Occipital lobe (tissue), 2 donors: ENCODE measurements around the gene RPL27A. TPM values are rescaled to one million over a fixed set of nuclear protein-coding genes. Genes with fewer than 3 reads are reported as not detected.
"Not testable (repeated sequence)": the region's sequence is repeated elsewhere in the genome, so short reads cannot be mapped to it uniquely, and the experiment has no call there.

Source experiments
- DNase-seq: peaks from one replicate; lab custom pipeline; 2025; lab: John Stamatoyannopoulos, UW
- total RNA-seq: library from RNA; depleted of rRNA; stranded (reverse); fragments of >200 nt; gene quantifications from one replicate; pipeline ENCODE4 v1.2.3, GENCODE V29; 2014

RPL27A gene
- 762 TPM for total RNA-seq

DNA sequence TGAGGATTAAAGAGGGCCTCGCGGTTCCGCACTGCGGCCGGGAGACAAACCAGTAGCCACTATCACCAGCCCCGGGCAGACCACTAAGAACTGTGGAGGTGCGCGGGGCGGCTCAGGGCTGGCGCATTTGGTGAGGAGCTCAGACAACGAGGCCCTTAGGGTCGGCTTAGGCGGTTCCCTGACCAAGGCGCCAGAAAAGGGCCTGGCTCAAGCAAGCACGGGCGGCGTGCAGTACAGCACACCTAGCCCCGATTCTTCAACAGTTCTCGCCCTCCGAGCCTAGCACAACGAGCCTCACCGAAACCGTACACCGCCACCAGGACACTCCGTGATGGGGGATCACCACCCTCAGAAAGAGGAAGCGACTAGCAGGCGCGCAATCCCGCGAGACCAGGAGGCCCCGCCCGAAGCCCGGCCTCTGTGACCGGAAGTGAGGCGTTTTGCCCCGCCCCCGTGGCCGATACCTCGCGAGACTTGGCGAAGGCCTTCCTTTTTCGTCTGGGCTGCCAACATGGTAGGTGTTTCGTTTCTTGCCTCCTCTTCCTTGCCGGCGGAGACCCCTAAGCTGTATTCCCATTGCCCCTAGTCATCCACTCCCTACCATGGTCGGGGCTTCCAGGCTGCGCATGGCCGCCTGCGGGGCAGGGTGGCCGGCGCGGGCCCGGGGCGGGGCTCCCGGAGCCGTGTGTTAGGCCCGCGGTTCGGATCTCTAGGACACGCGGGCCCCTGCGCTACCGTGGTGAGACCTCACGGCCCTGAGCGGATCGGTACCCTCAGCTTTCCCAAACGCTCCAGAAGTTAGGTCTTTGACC lies at the start of gene RPL27A, which contains the start of gene TRIM66:
TSS of gene RPL27A (plus strand) at position 490 of the 812 bp plus-strand sequence. CDS start at position 512, 22 bp downstream.
TSS of gene TRIM66 (minus strand) at position 363 of the 812 bp plus-strand sequence. CDS start 10,391 bp downstream, outside the sequence.
- peak; percentile 96 for DNase-seq

DNA sequence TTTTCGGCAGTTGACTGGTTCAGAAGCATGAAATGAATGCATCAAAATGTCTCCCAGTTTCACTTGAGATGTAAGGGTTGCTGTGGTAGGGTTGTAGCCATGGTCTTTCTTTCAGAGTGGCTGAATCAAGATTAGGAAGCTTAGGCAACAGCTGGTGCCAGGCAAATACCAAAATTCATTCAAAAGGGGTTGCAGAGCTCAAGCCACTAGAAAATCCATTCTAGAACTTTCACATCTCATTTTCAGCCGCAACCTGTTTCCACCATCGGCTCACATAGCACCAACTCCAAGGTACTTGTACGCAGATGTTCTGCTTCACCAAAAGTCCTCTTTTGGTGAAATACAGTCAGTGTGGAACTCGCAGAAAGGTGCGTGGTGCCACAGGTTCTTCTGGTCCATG lies 48.1 kb upstream of the RPL27A start:
- DNase-seq = no peak

DNA sequence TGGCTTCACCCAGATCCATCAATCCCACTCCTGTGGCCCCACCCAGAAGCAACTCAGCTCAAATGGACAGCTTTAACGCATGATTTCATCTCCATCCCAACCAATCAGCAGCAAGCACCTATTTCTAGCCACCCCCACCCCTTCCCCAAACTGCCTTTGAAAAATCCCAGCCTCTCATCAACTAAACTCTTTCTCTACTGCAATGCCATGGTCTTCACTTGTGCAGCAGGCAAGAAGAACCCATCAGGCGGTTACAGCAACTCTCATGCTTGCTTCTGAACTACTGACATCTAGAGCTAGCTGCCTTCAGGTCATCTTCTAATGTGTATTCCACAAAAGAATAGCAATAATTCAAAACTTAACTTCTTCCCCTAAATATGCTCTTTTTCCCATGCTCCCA lies 46.5 kb upstream of the RPL27A start:
- no peak for DNase-seq

DNA sequence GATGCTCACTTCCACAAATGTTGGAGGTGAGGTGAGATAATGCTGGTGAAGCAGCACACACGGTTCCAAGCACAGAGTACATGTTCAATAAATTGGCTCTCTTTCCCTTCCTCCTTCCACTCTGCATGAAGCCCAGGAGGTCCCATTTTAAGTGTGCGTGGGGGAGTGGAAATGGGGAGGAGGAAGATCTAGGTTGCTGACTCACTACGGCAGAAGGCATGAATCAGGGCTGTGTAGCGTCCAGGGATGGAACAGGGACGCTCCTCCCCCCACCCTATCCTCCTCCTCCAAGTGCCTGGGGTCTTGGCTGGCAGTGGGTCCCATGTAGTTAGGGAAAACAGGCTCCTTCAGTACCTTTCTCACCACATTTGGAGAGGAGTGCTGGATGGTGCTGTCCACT lies 44.3 kb upstream of the RPL27A start:
- DNase-seq = no peak

DNA sequence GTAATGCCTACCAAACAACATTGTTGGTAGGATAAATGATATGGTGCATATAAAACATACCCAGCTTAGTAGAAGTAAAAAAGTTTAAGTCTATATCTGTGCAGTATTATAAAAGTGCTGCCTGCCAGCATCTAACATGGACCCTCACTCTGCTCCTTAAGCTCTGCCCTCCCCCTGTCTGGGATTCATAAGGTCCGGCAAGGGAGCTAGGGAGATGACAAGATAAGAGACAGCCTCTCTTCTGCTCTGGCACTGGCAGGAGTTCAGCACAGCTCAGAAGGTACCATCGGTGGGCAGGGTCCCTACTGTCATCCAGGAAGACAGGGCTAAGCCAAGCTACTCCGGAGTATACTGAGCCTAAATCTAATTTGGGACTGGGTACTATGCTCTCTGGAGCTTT lies 42.9 kb upstream of the RPL27A start:
- no peak for DNase-seq

DNA sequence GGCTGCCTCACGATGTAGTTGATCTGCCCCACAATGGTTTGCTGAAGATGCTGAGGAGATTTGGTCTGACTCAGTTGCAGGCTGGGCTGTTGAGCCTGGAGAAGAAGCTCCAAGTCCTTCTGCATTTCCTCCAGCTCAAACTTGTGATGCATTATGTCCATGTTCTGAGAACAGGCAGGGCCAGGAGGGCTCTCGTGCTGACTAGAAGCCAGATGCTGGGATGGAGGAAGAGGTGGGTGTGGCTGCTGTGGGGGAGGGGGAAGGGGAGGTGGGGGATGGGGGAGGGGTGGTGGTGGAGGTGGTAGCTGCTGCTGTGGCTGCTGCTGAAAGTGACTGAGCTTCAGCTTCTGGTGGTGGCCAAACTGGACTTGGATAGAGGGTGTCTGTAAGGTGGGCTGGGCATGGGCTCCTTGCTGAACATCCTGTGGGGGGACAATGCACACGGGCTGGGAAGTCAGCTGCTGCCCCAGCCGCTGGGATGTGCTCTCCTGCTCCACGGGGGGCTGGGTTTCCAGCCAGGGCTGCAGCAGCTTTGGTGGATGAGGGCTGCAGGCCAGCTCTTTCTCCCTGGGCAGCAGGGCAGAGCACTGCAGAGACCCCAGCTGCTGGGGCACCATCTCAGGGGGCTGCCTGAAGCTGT lies 42.2 kb upstream of the RPL27A start:
- DNase-seq = no peak

DNA sequence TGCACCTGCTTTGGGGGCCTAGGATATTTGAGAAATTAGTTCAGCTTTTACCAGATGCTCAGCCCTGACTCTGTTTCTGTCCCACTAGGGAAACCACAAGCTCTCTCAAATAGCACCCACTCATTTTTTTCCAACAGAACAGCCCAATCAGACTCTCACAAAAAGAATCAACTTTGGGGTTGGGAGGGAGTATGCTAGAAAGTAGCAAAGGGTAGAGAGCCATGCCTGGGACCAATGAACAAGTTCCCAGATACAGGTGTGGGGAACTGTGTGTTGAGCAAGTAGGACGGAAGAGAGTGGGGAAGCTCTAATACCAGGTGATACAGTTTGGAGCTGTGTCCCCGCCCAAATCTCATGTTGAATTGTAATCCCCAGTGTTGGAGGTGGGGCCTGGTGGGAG lies 41.3 kb upstream of the RPL27A start:
- DNase-seq = no peak

DNA sequence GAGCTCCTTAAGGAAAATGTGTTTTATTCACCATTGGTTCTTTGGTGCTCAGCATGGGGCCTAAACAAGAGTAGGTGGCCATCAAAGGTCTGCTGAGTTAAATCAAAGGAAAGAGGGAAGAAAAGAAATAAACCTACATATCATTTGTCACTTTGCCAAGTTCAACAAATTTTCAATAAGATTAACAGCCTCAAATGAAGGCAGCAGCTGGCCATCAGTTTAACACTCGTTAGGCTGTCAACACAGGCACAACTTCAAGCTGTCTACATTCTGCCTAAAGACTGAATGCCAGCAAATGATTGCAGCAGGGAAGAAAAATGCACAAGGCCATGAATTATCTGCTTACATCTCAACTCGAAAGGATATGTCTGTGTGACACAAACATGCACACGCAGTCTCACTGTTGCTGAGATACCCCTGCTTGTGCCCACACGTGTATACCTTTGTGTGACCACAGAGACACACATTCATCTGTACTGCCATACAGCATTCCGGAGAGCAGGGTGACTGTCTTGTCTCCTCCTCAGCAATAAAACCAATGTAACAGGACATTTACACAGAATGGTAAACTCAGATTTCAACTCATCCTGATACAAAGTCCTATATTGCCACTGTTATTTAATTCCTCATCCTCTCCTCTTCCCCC lies 40.3 kb upstream of the RPL27A start:
- no peak for DNase-seq

DNA sequence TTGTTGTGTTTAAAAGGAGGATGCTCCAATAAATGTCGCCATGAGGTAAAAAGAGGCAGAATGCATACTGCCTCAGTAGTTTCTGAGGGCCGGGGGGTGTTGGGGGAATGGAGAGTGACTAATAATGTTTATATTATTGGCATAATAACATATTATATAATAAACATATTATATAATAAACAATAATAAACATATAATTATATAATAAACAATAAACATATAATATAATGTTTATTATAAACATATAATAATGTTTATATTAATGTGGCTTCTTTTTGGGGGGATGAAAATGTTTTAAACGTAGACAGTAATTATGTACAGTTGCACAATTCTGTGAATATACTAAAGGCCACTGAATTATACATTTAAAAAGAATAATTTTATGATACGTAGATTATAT lies 35.7 kb upstream of the RPL27A start:
- DNase-seq = no peak

DNA sequence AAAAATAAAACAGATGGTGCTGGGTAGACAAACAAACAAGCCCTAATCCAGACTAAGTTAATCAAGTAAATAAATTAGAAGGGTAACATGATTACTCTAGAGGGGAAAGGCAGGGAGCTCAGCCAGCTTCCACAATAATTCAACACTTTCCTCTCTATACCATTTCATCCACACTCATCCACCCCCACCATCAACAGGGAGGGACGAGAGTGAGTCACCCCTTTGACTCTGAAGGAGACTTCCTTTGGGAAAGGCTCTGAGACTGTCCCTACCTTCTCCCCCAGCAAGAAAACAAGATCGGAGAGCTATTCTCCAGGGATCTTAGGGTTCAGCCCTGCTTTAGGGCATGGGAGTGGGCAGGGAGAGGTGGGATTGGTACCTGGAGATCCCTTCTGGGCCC lies 33.2 kb upstream of the RPL27A start:
- no peak for DNase-seq

DNA sequence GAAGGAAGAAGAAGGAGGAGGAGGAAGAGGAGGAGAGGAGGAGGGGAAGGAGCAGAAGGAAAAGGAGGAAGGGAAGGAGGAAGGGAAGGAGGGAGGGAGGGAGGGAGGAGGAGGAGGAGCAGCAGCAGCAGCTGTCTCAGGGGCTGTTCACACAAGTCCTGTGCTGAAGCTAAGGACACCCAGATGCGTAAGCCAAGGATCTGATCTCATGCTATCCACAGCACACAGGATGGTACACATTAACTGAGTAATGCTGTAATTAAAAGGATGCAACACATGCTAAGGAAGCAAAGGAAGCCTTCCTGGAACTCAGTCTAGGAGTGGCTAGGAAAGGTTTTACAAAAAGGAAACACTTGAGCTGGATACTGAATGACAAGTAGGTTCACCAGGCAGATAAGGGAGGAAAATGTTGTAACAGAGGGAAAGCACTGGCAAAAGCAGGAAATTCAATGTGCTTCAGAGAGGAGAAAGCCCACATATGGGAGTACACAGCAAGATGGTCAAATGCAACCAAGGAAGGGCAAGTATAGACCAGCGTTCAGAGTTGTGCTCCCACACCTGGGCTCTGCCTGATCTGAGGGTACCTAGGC lies 32.1 kb upstream of the RPL27A start:
- no peak for DNase-seq

DNA sequence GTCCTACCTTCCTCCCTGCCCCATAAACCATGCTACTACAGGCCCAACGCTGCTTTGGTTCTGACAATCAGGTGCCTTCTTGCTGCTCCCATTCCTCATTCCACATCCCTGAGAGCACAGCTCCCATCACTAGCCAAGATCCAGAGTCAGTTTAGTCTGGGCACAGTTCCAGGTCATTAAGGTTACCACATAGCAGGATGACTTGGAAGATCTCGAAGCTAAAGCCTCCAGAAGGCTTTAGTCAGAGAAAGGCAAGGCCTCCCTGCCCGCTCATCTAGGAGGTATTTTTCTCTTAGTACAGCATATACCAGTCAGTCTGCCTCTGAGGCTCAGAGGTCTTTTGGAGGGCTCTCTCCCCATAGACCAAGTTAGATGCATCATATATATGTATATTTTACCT lies 30.5 kb upstream of the RPL27A start:
- DNase-seq = no peak

DNA sequence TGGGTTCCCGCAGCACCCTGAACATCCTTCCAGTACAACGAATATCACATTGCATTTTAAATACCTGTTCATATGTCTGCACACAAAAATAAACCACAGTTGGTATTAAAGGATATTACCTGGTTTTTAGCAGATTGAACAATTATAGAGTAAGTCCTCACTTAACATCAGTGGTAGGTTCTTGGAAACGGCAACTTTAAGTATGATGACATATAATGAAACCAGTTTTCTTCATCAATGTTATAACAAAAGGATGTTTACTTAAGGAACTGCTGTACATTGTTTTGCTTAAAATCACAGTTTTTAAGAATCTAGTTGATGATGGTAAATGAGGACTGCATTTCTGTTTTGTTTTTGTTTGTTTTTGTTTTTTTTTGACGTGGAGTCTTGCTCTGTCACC lies 28.1 kb upstream of the RPL27A start:
- DNase-seq = no peak

DNA sequence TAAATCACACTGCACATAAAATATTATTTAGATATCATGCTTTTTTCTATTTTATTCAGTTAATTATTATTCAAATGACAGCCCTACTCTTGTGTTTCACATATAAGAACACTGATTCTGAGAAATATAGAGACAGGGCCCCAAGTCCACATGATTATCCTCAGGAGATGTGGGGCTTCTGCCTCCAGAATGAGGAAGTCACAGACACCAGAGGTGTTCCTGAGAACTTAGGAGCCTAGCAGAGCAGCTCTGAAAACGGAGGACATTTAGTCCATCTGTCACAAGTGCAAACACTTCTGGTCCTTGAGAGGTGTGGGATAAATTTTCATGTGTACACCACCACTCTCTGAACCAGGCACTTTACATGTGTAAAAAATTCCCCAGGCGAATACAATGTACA lies 26.3 kb upstream of the RPL27A start:
- no peak for DNase-seq

DNA sequence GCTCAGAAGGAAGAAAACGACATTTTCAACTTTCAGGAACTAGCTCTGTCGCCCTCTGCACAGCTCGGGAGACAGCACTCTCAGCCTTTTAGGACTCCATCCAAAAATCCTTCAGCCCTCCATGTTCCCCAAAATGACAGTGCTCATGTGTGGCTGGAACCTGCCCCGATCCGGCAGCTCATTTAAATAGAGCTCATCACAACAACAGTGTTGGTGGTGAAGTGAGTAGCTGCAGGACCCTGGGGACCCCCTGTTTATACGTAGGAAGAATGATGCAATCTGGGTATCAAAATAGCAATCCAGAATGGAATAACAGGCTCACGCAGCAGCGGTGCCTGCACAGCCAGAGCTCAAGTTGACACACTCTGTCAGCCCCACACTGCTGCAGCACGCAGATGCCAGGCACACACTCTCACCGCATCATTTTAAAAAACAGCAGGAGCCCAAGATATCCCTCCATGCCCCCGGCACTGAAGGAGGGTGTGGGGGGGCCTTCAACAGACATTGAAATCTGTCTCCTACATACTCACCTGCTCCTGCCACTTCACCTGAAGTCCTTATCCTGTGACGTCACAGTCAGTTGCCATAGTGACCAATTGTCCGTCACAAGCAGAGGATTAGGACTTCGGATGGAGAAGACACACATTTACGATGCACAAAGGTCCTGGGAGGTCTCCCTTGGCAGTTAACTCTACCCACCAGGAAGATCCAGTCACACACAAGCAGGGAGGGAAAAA lies 24.1 kb upstream of the RPL27A start:
- peak; percentile 19 for DNase-seq

DNA sequence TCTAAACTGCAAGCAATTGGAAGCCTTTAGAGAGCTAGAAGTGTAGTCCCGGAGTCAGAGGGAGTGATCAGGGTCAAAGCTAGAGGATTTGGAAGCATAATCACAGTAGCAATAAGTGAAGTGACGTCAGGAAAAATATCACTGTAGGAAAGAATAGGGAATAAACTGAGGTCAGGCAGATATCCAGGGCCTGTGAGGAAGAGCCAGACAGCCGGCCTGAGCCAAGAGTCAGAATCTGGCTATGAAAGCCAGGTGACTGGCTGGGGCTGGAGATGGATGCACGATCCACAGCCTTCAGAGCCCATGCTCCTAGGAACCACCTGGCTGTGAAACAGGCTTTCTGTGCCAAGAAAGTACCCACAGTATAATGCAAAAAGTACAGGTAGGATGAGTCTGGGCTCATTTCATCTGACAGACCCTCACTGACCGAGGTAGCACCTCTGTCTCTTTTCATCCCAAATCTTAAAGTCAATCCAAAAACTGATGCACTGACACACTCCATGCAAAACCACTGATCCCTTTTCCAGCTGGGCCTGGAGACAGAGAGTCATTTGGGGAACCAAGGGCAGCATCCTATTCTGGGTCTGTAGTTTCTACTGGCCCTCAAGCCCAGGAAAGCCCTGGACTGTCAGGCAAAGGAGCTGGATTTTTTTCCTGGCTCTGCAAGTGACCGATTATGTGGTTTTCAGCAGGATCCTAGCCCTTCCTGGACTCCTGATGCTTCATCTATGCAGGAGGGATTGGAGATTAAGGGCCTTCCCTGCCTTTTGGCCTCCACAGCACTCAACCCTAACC lies 21.4 kb upstream of the RPL27A start:
- DNase-seq = no peak

DNA sequence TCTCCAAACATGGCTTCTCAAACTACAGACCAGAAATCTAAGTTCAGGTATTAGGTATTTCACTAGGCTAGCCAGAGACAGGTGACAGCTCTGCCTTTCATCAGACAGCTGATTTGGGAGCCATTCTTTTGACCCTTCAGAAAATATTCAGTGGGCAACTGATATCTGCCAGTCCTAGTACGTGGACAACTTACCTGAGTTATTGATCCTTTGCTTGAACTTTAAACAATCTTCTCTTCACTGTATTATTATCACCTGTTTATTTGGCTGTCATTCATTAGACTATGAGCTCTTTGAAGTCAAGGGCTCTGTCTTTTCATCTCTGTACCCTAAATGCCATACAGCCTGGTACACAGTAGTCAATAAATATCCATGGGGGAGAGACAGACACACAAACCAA lies 17.4 kb upstream of the RPL27A start:
- no peak for DNase-seq

DNA sequence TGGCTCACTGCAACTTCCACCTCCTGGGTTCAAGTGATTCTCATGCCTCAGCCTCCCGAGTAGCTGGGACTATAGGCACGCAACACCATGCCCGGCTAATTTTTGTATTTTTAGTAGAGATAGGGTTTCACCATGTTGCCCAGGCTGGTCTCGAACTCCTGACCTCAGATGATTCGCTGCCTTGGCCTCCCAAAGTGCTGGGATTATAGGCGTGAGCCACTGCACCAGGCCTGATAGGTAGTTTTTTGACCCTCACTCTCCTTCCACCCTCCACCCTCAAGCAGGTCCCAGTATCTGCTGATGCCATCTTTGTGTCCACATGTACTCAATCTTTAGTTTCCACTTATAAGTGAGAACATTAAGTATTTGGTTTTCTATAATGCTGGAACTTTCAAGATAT lies 12.5 kb upstream of the RPL27A start:
- not testable (repeated sequence) for DNase-seq

DNA sequence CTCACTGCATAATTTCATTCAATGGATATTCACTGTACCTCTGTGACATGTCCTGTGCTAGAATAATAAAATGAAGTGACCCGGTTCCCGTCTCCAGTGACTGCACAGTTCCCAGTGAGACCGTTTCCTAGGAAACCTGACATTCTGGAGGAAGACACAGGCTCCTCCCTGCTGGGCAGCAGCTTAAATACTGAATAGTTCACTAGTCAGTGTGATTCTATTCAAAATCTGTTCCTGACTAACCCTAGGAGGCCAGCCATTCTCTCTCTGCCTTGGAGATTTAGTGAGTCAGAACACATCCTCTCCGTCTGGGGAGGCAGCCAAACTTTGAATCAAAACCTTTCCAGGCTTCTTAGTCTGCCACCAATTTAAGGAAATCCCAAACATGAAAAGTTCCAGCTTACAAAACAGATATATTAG lies 11.4 kb upstream of the RPL27A start:
- DNase-seq = peak; percentile 63

DNA sequence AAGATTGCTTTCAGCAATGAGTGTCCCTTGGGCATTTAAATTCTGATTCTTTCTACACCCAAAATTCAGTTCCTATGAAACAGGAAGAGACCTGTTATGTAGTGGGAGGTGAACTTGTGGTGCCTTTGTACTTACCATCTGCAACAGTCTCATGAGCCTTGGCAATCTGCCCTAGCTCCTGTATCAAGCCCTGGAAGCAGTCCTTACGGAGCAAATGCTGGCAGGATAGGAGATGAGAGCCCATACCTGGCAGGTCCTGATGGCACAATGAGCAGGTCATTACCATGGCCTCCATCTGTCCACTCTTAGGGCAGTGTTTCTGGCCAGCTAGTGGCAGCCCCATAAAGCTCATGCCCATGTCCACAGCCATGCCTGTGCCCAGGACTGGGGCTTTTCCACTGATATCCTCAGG lies 10.9 kb upstream of the RPL27A start:
- no peak for DNase-seq

DNA sequence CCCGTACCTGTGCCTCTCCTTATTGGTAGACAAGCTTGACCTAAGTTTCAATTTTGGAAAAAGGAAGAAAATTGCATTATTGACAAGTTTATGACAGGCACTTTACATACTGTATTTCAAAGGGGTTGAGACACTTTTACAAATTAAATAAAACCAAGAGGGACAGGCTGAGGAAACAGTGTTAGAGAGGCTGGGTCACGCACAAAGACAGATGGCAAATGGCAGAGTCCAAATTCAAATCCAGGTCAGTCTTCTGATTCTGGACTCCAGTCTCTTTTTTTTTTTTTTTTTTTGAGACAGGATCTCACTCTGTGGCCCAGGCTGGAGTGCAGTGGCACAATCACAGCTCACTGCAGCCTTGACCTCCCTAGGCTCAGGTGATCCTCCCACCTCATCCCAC lies 10.2 kb upstream of the RPL27A start:
- DNase-seq = no peak
